ENCODE measurements around the gene IL17D. TPM values are rescaled to one million over a fixed set of nuclear protein-coding genes. Genes with fewer than 3 reads are reported as not detected.

Gene IL17D, protein sequence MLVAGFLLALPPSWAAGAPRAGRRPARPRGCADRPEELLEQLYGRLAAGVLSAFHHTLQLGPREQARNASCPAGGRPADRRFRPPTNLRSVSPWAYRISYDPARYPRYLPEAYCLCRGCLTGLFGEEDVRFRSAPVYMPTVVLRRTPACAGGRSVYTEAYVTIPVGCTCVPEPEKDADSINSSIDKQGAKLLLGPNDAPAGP
- total RNA-seq = 0.16 TPM in 1 of 2 replicates, not detected in the other

GRCh38 chr13:20702915-20703779 is at the start of gene IL17D:
TSS of gene IL17D (plus strand) at chr13:20703699. CDS start at chr13:20704002, 303 bp downstream.

Other genes with a start within 250 kb of the IL17D start
- gene CRYL1, start 177.8 kb upstream of the IL17D start, total RNA-seq = 15.8 and 27.5 TPM in 2 replicates
- 6.7 and 6.8 TPM in 2 replicates for gene IFT88, start 136.5 kb upstream of the IL17D start, total RNA-seq
- gene EEF1AKMT1, start 70.3 kb downstream of the IL17D start, total RNA-seq = 11.2 and 12.3 TPM in 2 replicates
- gene XPO4, start 199.0 kb downstream of the IL17D start, total RNA-seq = 15.1 and 19.8 TPM in 2 replicates